Uterus (tissue), 4 donors: ENCODE results near the gene SMIM43. TPM values are rescaled to one million over a fixed set of nuclear protein-coding genes. Genes with fewer than 3 reads are reported as not detected.

ENCODE experiments used
- DNase-seq, 2 donors: peaks; one replicate each; pipeline ENCODE4 v3.0.0-alpha.2; 2019 to 2020
- H3K27ac ChIP-seq, 2 donors: fragments of 200-600 bp; sonication (generic); 1 replicate in 1 of 2; 2 replicates in 1 of 2; pipeline ENCODE4 v1.5.1; 2016 to 2018
- H3K27me3 ChIP-seq, 2 donors: fragments of 200-600 bp; sonication (generic); one replicate each; pipeline ENCODE4 v1.5.1; 2018 to 2019; ENCODE audit warnings: control low read depth in 1 of 2
- H3K36me3 ChIP-seq, 2 donors: fragments of 200-600 bp; sonication (generic); one replicate each; pipeline ENCODE4 v1.5.1; 2019; ENCODE audit warnings: control low read depth in 1 of 2
- H3K4me1 ChIP-seq, 2 donors: fragments of 200-600 bp; sonication (generic); one replicate each; pipeline ENCODE4 v1.5.1; 2018 to 2019; ENCODE audit warnings: control low read depth in 1 of 2
- H3K4me3 ChIP-seq, 2 donors: fragments of 200-600 bp; sonication (generic); 1 replicate in 1 of 2; 2 replicates in 1 of 2; pipeline ENCODE4 v1.5.1; 2018 to 2019; ENCODE audit warnings: mild to moderate bottlenecking in 1 of 2
- H3K9me3 ChIP-seq, 2 donors: fragments of 200-600 bp; sonication (generic); one replicate each; pipeline ENCODE4 v1.5.1; 2019; ENCODE audit warnings: control low read depth in 1 of 2
- CTCF ChIP-seq, 4 experiments: fragments of 200-600 bp in 2 of 4; fragments of 450-650 bp in 2 of 4; sonication (generic) in 2 of 4; IDR thresholded peaks; one replicate each; pipeline ENCODE4 v1.5.1; 2016 to 2019; ENCODE audit warnings: antibody characterized with exemption in 4 of 4, mild to moderate bottlenecking in 2 of 4, moderate library complexity in 1 of 4
- POLR2A ChIP-seq, 2 donors: fragments of 450-650 bp; IDR thresholded peaks; one replicate each; pipeline ENCODE4 v1.6.1; 2016; ENCODE audit warnings: antibody characterized with exemption in 2 of 2, mild to moderate bottlenecking in 1 of 2, moderate library complexity in 1 of 2
- intact Hi-C: fragments of 100-400 bp; cut with DNase I; formaldehyde crosslinking; loops from one replicate; pipeline ENCODE4 v1.15.1; 2023; ENCODE audit warnings: low total_unique reads
- total RNA-seq, 4 donors: library from RNA; depleted of rRNA in 3 of 4; stranded (reverse); fragments of >200 nt in 3 of 4; gene quantifications; one replicate each; pipeline versions ENCODE4 v1.1.0 to v1.2.4, GENCODE V29; 2014 to 2023
- donor health status: DM: yes; HTN: yes; CAD: no.

SMIM43 gene
- total RNA-seq, 4 donors from 2014 or later: 0.41 TPM; not detected in 3

GRCh38 chr4:121773883-121774282, 8.9 kb upstream of the SMIM43 start:
- H3K9me3 ChIP-seq: no peaks in the 10 kb centered on the region
- no peak for DNase-seq
- H3K27ac ChIP-seq: no peak overlapping the region
- no peaks in the 10 kb centered on the region for H3K27me3 ChIP-seq
- H3K36me3 ChIP-seq: no peaks in the 10 kb centered on the region
- no peak overlapping the region for H3K4me3 ChIP-seq
- intact Hi-C loops: no loop called here
- no peak for TF ChIP-seq CTCF (IDR thresholded peaks at IDR 0.05)
- TF ChIP-seq POLR2A (IDR thresholded peaks at IDR 0.05): no peak
- H3K4me1 ChIP-seq: no peaks in the 10 kb centered on the region

GRCh38 chr4:121771869-121772268, 6.9 kb upstream of the SMIM43 start:
- no peaks in the 10 kb centered on the region for H3K36me3 ChIP-seq
- no peak overlapping the region for H3K27ac ChIP-seq
- no peaks in the 10 kb centered on the region for H3K4me1 ChIP-seq
- TF ChIP-seq CTCF (IDR thresholded peaks at IDR 0.05): no peak
- no peak for TF ChIP-seq POLR2A (IDR thresholded peaks at IDR 0.05)
- no peaks in the 10 kb centered on the region for H3K27me3 ChIP-seq
- H3K4me3 ChIP-seq: no peak overlapping the region
- intact Hi-C loops: no loop called here
- no peak for DNase-seq
- no peaks in the 10 kb centered on the region for H3K9me3 ChIP-seq

GRCh38 chr4:121769341-121769740, 4.4 kb upstream of the SMIM43 start:
- H3K4me1 ChIP-seq: peaks cover 0 to 9% of the 10 kb centered on the region in 2 donors
- H3K27me3 ChIP-seq: peaks cover 0 to 2% of the 10 kb centered on the region in 2 donors
- no peak overlapping the region for H3K27ac ChIP-seq
- no peak overlapping the region for H3K4me3 ChIP-seq
- TF ChIP-seq CTCF (IDR thresholded peaks at IDR 0.05): no peak
- no peak for TF ChIP-seq POLR2A (IDR thresholded peaks at IDR 0.05)
- no peaks in the 10 kb centered on the region for H3K9me3 ChIP-seq
- intact Hi-C loops: no loop called here
- DNase-seq: no peak
- no peaks in the 10 kb centered on the region for H3K36me3 ChIP-seq

GRCh38 chr4:121767166-121767565, 2.2 kb upstream of the SMIM43 start:
- H3K27me3 ChIP-seq: peaks cover 0 to 7% of the 10 kb centered on the region in 2 donors
- DNase-seq: no peak
- H3K27ac ChIP-seq: no peak overlapping the region
- intact Hi-C loops: no loop called here
- no peaks in the 10 kb centered on the region for H3K9me3 ChIP-seq
- no peak for TF ChIP-seq CTCF (IDR thresholded peaks at IDR 0.05)
- no peak overlapping the region for H3K4me3 ChIP-seq
- H3K36me3 ChIP-seq: no peaks in the 10 kb centered on the region
- H3K4me1 ChIP-seq: peaks cover 0 to 10% of the 10 kb centered on the region in 2 donors

GRCh38 chr4:121765971-121766538, 1.1 kb upstream of the SMIM43 start:
- intact Hi-C loops: no loop called here
- no peak for TF ChIP-seq POLR2A (IDR thresholded peaks at IDR 0.05)
- no peak for TF ChIP-seq CTCF (IDR thresholded peaks at IDR 0.05)
- peaks cover 0 to 10% of the 10 kb centered on the region in 2 donors for H3K4me1 ChIP-seq

More at GRCh38 chr4:121765971-121766538, 1.1 kb upstream of the SMIM43 start:
- Histone ChIP-seq H3K36me3 (no peaks in the 10 kb centered on the region), H3K27me3 (peaks cover 0 to 7% of the 10 kb centered on the region in 2 donors), H3K27ac (no peak overlapping the region), H3K9me3 (no peaks in the 10 kb centered on the region), H3K4me3 (no peak overlapping the region)
- no peak for DNase-seq
